ENCODE data around the gene AMMECR1.

GRCh38 chrX:110181459-110182137 lies 136.3 kb downstream of the AMMECR1 start:
- TF ChIP-seq EZH2 (IDR thresholded peaks at IDR 0.05; ENCODE audit: low read depth, unreplicated experiment) (no peak), CTCF (conservative IDR thresholded peaks at IDR 0.05; ENCODE audit: low read depth in 2 of 2) (no peak), NANOG (IDR thresholded peaks at IDR 0.05; ENCODE audit: borderline replicate concordance) (no peak), POLR2AphosphoS5 (IDR thresholded peaks at IDR 0.05; ENCODE audit: low read depth) (no peak), REST (IDR thresholded peaks at IDR 0.05; ENCODE audit: unreplicated experiment) (no peak), CREB1 (CRISPR knock-in tag; IDR thresholded peaks at IDR 0.05; ENCODE audit: low read depth) (no peak), JUNB (IDR thresholded peaks at IDR 0.05; ENCODE audit: unreplicated experiment) (no peak), ETS1 (IDR thresholded peaks at IDR 0.05) (no peak), EZH2phosphoT487 (IDR thresholded peaks at IDR 0.05; ENCODE audit: unreplicated experiment) (no peak), STAT1 (IDR thresholded peaks at IDR 0.05; ENCODE audit: unreplicated experiment) (no peak), ZNF462 (CRISPR knock-in tag; IDR thresholded peaks at IDR 0.05) (no peak)

Measured in GM23338 (cell line).